ENCODE measurements around the gene RBMS3.
"Not testable (repeated sequence)": the region's sequence is repeated elsewhere in the genome, so short reads cannot be mapped to it uniquely, and the experiment has no call there.

Gene RBMS3

GRCh38 chr3:29515451-29515850, 234.6 kb downstream of the RBMS3 start:
- no peak for DNase-seq (ENCODE audit: extremely low read depth in 1 of 2, low read depth in 1 of 2)

GRCh38 chr3:29516164-29516563, 235.3 kb downstream of the RBMS3 start:
- DNase-seq (ENCODE audit: extremely low read depth in 1 of 2, low read depth in 1 of 2), result no peak

- no peak for DNase-seq (ENCODE audit: extremely low read depth in 1 of 2, low read depth in 1 of 2)
Observed at GRCh38 chr3:29520764-29521163, 239.9 kb downstream of the RBMS3 start.

- no peak for DNase-seq (ENCODE audit: extremely low read depth in 1 of 2, low read depth in 1 of 2)
Observed at GRCh38 chr3:29521293-29521692, 240.4 kb downstream of the RBMS3 start.

GRCh38 chr3:29521751-29522150, 240.9 kb downstream of the RBMS3 start:
- no peak for DNase-seq (ENCODE audit: extremely low read depth in 1 of 2, low read depth in 1 of 2)

GRCh38 chr3:29524433-29524832, 243.6 kb downstream of the RBMS3 start:
- not testable (repeated sequence) for DNase-seq (ENCODE audit: extremely low read depth in 1 of 2, low read depth in 1 of 2)

- DNase-seq (ENCODE audit: extremely low read depth in 1 of 2, low read depth in 1 of 2), result no peak
Observed at GRCh38 chr3:29525254-29525881, 244.5 kb downstream of the RBMS3 start.

- DNase-seq (ENCODE audit: extremely low read depth in 1 of 2, low read depth in 1 of 2), result no peak
Observed at GRCh38 chr3:29527246-29527645, 246.4 kb downstream of the RBMS3 start.

- DNase-seq (ENCODE audit: extremely low read depth in 1 of 2, low read depth in 1 of 2), result no peak
Observed at GRCh38 chr3:29531644-29532043, 250.8 kb downstream of the RBMS3 start.

- DNase-seq (ENCODE audit: extremely low read depth in 1 of 2, low read depth in 1 of 2), result no peak
Observed at GRCh38 chr3:29532473-29532872, 251.6 kb downstream of the RBMS3 start.

GRCh38 chr3:29534006-29534405, 253.1 kb downstream of the RBMS3 start:
- no peak for DNase-seq (ENCODE audit: extremely low read depth in 1 of 2, low read depth in 1 of 2)

- DNase-seq (ENCODE audit: extremely low read depth in 1 of 2, low read depth in 1 of 2), result no peak
Observed at GRCh38 chr3:29536016-29536758, 255.3 kb downstream of the RBMS3 start.

GRCh38 chr3:29537889-29538609, 257.2 kb downstream of the RBMS3 start:
- DNase-seq (ENCODE audit: extremely low read depth in 1 of 2, low read depth in 1 of 2), result no peak

GRCh38 chr3:29538610-29538958, 257.7 kb downstream of the RBMS3 start:
- no peak for DNase-seq (ENCODE audit: extremely low read depth in 1 of 2, low read depth in 1 of 2)

GRCh38 chr3:29540544-29540943, 259.7 kb downstream of the RBMS3 start:
- DNase-seq (ENCODE audit: extremely low read depth in 1 of 2, low read depth in 1 of 2), result no peak

GRCh38 chr3:29544701-29545363, 264.0 kb downstream of the RBMS3 start:
- DNase-seq (ENCODE audit: extremely low read depth in 1 of 2, low read depth in 1 of 2), result no peak

- no peak for DNase-seq (ENCODE audit: extremely low read depth in 1 of 2, low read depth in 1 of 2)
Observed at GRCh38 chr3:29545615-29546014, 264.7 kb downstream of the RBMS3 start.

GRCh38 chr3:29552051-29552450, 271.2 kb downstream of the RBMS3 start:
- DNase-seq (ENCODE audit: extremely low read depth in 1 of 2, low read depth in 1 of 2), result no peak

GRCh38 chr3:29554566-29554965, 273.7 kb downstream of the RBMS3 start:
- DNase-seq (ENCODE audit: extremely low read depth in 1 of 2, low read depth in 1 of 2), result no peak

- DNase-seq (ENCODE audit: extremely low read depth in 1 of 2, low read depth in 1 of 2), result no peak
Observed at GRCh38 chr3:29555590-29555989, 274.7 kb downstream of the RBMS3 start.

GRCh38 chr3:29557186-29557585, 276.3 kb downstream of the RBMS3 start:
- DNase-seq (ENCODE audit: extremely low read depth in 1 of 2, low read depth in 1 of 2), result no peak

GRCh38 chr3:29557825-29558224, 277.0 kb downstream of the RBMS3 start:
- no peak for DNase-seq (ENCODE audit: extremely low read depth in 1 of 2, low read depth in 1 of 2)

Measured in activated CD8-positive, alpha-beta memory T cell treated with anti-CD3 and anti-CD28 coated beads for 1 hour (primary cell).